ENCODE measurements around the gene RASL11B.

DNA sequence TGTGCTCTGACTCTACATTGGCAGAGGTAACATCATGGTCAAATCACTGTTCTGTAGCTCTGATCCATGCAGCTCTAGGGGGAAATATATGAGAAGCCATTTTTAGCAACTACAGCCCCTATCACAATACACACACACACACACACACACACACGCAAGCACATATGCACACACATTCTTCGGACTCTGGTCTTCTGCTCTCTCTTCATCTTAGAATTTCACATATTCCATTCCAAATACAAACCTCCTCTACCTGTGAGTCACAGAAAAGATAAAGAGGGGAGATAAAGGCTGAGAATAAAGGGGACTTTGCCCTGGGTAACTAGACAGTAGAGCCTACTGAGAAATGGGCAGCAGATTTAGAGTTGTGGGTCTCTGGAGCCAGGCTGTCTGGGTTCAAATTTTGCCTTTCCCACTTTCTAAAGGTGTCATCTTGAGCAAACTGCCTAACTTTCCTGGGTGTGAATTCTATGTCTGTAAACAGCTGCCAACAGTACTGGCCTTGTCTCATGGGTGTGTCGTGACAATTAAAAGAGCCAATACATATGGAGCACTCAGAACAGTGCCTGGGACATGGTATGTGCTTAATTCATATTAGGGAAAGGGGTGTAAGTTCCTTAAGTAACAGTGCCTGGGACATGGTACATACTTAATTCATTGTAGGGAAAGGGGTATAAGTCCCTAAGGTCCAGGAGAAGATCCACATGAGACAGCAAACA, 11.6 kb upstream of the RASL11B start:
- TF ChIP-seq ZNF592 (IDR thresholded peaks at IDR 0.05) (no peak), CTCF (IDR thresholded peaks at IDR 0.05 in 2 of 3, conservative IDR thresholded peaks at IDR 0.05 in 1 of 3; ENCODE audit: control insufficient read depth in 2 of 3, extremely low read depth in 1 of 3, insufficient read depth in 1 of 3, low read depth in 3 of 3, low read length in 3 of 3) (no peak)
